ENCODE data around the gene ABCB1. TPM values are rescaled to one million over a fixed set of nuclear protein-coding genes. Genes with fewer than 3 reads are reported as not detected.

ABCB1 gene
- total and polyA plus RNA-seq, 2 of the 13 experiments (the other 11 are each of a cell fraction or from before 2014, with no cell fraction given): 42.8 to 52.6 TPM

DNA sequence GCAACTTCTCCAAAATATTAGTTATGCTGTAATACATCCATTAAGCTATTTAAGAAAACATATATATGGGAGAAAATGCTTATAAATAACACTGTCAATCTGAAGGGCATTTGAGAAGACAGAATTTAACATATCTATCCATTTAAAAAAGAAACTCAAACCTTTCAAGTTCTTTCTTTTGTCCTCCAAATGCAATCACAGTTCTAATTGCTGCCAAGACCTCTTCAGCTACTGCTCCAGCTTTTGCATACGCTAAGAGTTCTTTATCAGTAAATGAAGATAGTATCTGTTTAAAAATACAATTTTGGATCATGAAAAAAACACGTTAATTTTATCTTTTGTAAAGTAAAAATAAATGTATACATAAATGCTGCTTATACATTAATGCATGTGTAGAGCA is 39.6 kb downstream of the ABCB1 start:
- Histone ChIP-seq H3K4me3 (replicated peaks in 1 of 3; ENCODE audit: insufficient read depth in 1 of 3, low read depth in 2 of 3, low read length in 3 of 3) (no peak overlapping the region), H3K36me3 (replicated peaks in 1 of 2; ENCODE audit: control insufficient read depth in 1 of 2, insufficient read depth in 2 of 2, low read length in 2 of 2) (peaks cover 0 to 2% of the 10 kb centered on the region in 2 experiments; a peak in 3 of 5 replicates), H3K9ac (ENCODE audit: insufficient read depth, low read depth, low read length) (no peak overlapping the region), H3K4me1 (ENCODE audit: insufficient read depth, low read length) (peaks cover 12% of the 10 kb centered on the region), H3K4me2 (ENCODE audit: low read depth, low read length) (no peak overlapping the region), H3K27me3 (ENCODE audit: control insufficient read depth in 1 of 2, insufficient read depth in 2 of 2, low read length in 2 of 2) (no peaks in the 10 kb centered on the region), H3K79me2 (ENCODE audit: insufficient read depth, low read length) (no peaks in the 10 kb centered on the region), H2AFZ (ENCODE audit: low read length) (no peak overlapping the region), H3K9me3 (ENCODE audit: low read length) (no peaks in the 10 kb centered on the region), H3K27ac (ENCODE audit: extremely low read length, insufficient read depth, low read length) (no peak overlapping the region), H4K20me1 (ENCODE audit: insufficient read depth, low read length) (no peaks in the 10 kb centered on the region)
- BruUV-seq (replicated peaks): no TSS peak
- intact Hi-C loops (cut with micrococcal nuclease; ENCODE audit: unreplicated experiment) (loop anchor here (10.0 kb wide), 1 partner anchor 64 kb away; the partner anchor contains the start of gene RUNDC3B), in situ Hi-C loops (cut with HindIII; ENCODE audit: extremely low pct_ligation_motif_present, low pct_unique_long_range_greater_than_20kb) (no loop called here)
- POLR2A ChIA-PET: no interaction called here
- CTCF ChIA-PET (ENCODE audit: low intra/inter-chr PET ratio, low total read pairs): no interaction called here
- ATAC-seq: no peak
- TF ChIP-seq MIER2 (CRISPR knock-in tag; IDR thresholded peaks at IDR 0.05) (no peak), ATRX (CRISPR knock-in tag; IDR thresholded peaks at IDR 0.05; ENCODE audit: borderline replicate concordance) (no peak), NR2F6 (IDR thresholded peaks at IDR 0.05) (no peak), NR2F6 (CRISPR knock-in tag; IDR thresholded peaks at IDR 0.05) (no peak), ZNF879 (CRISPR knock-in tag; IDR thresholded peaks at IDR 0.05) (no peak)
- TF ChIP-seq, protein P1, sequence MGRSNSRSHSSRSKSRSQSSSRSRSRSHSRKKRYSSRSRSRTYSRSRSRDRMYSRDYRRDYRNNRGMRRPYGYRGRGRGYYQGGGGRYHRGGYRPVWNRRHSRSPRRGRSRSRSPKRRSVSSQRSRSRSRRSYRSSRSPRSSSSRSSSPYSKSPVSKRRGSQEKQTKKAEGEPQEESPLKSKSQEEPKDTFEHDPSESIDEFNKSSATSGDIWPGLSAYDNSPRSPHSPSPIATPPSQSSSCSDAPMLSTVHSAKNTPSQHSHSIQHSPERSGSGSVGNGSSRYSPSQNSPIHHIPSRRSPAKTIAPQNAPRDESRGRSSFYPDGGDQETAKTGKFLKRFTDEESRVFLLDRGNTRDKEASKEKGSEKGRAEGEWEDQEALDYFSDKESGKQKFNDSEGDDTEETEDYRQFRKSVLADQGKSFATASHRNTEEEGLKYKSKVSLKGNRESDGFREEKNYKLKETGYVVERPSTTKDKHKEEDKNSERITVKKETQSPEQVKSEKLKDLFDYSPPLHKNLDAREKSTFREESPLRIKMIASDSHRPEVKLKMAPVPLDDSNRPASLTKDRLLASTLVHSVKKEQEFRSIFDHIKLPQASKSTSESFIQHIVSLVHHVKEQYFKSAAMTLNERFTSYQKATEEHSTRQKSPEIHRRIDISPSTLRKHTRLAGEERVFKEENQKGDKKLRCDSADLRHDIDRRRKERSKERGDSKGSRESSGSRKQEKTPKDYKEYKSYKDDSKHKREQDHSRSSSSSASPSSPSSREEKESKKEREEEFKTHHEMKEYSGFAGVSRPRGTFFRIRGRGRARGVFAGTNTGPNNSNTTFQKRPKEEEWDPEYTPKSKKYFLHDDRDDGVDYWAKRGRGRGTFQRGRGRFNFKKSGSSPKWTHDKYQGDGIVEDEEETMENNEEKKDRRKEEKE (IDR thresholded peaks at IDR 0.05): no peak
- WGBS (ENCODE audit: low lambda C conversion rate): 89% methylated on average over 2 of the region's 2 CpGs
- no peak for FAIRE-seq
- no peak for DNase-seq (ENCODE audit: low spot score)

- ATAC-seq: no peak
- intact Hi-C loops (cut with micrococcal nuclease; ENCODE audit: unreplicated experiment): no loop called here
- Histone ChIP-seq H3K79me2 (ENCODE audit: insufficient read depth, low read length) (no peaks in the 10 kb centered on the region), H2AFZ (ENCODE audit: low read length) (no peak overlapping the region), H3K27ac (ENCODE audit: extremely low read length, insufficient read depth, low read length) (no peak overlapping the region), H3K9me3 (ENCODE audit: low read length) (no peaks in the 10 kb centered on the region), H3K9ac (ENCODE audit: insufficient read depth, low read depth, low read length) (no peak overlapping the region), H3K4me1 (ENCODE audit: insufficient read depth, low read length) (peaks cover 19% of the 10 kb centered on the region), H3K36me3 (replicated peaks in 1 of 2; ENCODE audit: control insufficient read depth in 1 of 2, insufficient read depth in 2 of 2, low read length in 2 of 2) (peaks cover 0 to 26% of the 10 kb centered on the region in 2 experiments; a peak in 2 of 5 replicates), H3K4me2 (ENCODE audit: low read depth, low read length) (no peak overlapping the region), H4K20me1 (ENCODE audit: insufficient read depth, low read length) (no peaks in the 10 kb centered on the region), H3K27me3 (ENCODE audit: control insufficient read depth in 1 of 2, insufficient read depth in 2 of 2, low read length in 2 of 2) (no peaks in the 10 kb centered on the region), H3K4me3 (replicated peaks in 1 of 3; ENCODE audit: insufficient read depth in 1 of 3, low read depth in 2 of 3, low read length in 3 of 3) (no peak overlapping the region)
- ChIA-PET POLR2A (no interaction called here), CTCF (ENCODE audit: low intra/inter-chr PET ratio, low total read pairs) (no interaction called here)
- DNase-seq (ENCODE audit: low spot score): no peak
- no peak for FAIRE-seq
- in situ Hi-C loops (cut with HindIII; ENCODE audit: extremely low pct_ligation_motif_present, low pct_unique_long_range_greater_than_20kb): no loop called here
- no TSS peak for BruUV-seq (replicated peaks)
- 98% methylated on average over 3 of the region's 3 CpGs for WGBS (ENCODE audit: low lambda C conversion rate)
- no peak for TF ChIP-seq ZFY (CRISPR knock-in tag; IDR thresholded peaks at IDR 0.05)
- TF ChIP-seq, protein P2, sequence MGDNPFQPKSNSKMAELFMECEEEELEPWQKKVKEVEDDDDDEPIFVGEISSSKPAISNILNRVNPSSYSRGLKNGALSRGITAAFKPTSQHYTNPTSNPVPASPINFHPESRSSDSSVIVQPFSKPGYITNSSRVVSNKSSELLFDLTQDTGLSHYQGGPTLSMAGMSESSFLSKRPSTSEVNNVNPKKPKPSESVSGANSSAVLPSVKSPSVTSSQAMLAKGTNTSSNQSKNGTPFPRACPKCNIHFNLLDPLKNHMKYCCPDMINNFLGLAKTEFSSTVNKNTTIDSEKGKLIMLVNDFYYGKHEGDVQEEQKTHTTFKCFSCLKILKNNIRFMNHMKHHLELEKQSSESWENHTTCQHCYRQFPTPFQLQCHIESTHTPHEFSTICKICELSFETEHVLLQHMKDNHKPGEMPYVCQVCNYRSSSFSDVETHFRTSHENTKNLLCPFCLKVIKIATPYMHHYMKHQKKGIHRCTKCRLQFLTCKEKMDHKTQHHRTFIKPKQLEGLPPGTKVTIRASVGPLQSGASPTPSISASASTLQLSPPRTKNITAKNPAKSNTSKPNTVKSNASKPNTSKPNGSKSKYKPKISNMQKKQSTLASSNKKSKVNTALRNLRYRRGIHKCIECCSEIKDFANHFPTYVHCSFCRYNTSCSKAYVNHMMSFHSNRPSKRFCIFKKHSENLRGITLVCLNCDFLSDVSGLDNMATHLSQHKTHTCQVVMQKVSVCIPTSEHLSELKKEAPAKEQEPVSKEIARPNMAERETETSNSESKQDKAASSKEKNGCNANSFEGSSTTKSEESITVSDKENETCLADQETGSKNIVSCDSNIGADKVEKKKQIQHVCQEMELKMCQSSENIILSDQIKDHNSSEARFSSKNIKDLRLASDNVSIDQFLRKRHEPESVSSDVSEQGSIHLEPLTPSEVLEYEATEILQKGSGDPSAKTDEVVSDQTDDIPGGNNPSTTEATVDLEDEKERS (CRISPR knock-in tag; IDR thresholded peaks at IDR 0.05): no peak
- no peak for TF ChIP-seq ZNF33A (CRISPR knock-in tag; IDR thresholded peaks at IDR 0.05; ENCODE audit: borderline replicate concordance)
- no peak for TF ChIP-seq ZNF619 (CRISPR knock-in tag; IDR thresholded peaks at IDR 0.05)
- TF ChIP-seq ZBTB39 (CRISPR knock-in tag; IDR thresholded peaks at IDR 0.05): no peak
- no peak for TF ChIP-seq JDP2 (CRISPR knock-in tag; IDR thresholded peaks at IDR 0.05; ENCODE audit: borderline replicate concordance)
These were observed 48.3 kb downstream of the ABCB1 start for GRCh38 chr7:87552351-87552900.
